Spleen (tissue), 7 donors: Measurements from ENCODE around the gene SLC35B4.

Experiments used
- CTCF ChIP-seq, 11 experiments: fragments of 200-600 bp in 7 of 11; fragments of 450-650 bp in 4 of 11; sonication (generic) in 4 of 11; IDR thresholded peaks in 8 of 11; conservative IDR thresholded peaks in 3 of 11; 1 replicate in 7 of 11; 2 replicates in 4 of 11; pipeline versions ENCODE4 v1.4.0 to v1.8.0; 2016 to 2021; ENCODE audit warnings: antibody characterized with exemption in 11 of 11, inconsistent platforms in 4 of 11, mild to moderate bottlenecking in 1 of 11
- POLR2A ChIP-seq, 3 donors: fragments of 450-650 bp; IDR thresholded peaks; one replicate each; pipeline ENCODE4 v1.5.1; 2017; ENCODE audit warnings: antibody characterized with exemption in 3 of 3, mild to moderate bottlenecking in 1 of 3
- donor health status: DM: no; HTN: no; CAD: no; lungs with moderate emphysema.
- donor health status: DM: no; HTN: no; CAD: no.
- donor health status: DM: no; HTN: no; CAD: no.

DNA sequence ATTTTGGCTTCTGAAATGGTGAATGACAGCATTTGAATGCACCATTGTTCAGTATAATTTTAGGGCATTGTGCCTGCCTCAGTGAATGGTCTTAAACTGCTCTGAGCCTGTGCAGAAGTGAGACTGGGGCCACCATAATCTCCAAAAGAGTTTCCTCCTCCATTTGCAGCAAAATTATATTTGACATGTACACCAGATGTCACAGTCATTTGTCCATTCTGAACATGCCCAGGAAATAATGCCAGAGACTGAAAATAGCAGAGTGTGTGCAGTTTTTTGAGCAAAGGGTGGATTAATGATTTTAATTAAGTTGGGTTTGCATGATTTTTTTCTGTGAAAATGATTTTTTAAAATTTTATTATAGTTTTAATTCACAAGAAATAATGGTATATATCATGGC lies 26.4 kb upstream of the SLC35B4 start:
- TF ChIP-seq POLR2A (IDR thresholded peaks at IDR 0.05): no peak
- no peak for TF ChIP-seq CTCF (IDR thresholded peaks at IDR 0.05 in 8 of 11, conservative IDR thresholded peaks at IDR 0.05 in 3 of 11)
